GM21619 (cell line): ENCODE results near the gene SIGMAR1.
A peak's percentile ranks its signal among the peaks of the same experiment; 100 is the strongest.

Experiments
- ATAC-seq: cut with Tn5 transposase; IDR thresholded peaks from one replicate; pipeline ENCODE4 v1.9.1; 2021; ENCODE audit not compliant: unreplicated experiment

The SIGMAR1 gene

GRCh38 chr9:34606190-34606589 is 31.4 kb downstream of the SIGMAR1 start:
- ATAC-seq: no peak

- no peak for ATAC-seq
Observed at GRCh38 chr9:34603610-34604231, 33.9 kb downstream of the SIGMAR1 start.

- no peak for ATAC-seq
Observed at GRCh38 chr9:34601937-34602573, 35.5 kb downstream of the SIGMAR1 start.

- ATAC-seq: no peak
Observed at GRCh38 chr9:34600908-34601307, 36.7 kb downstream of the SIGMAR1 start.

GRCh38 chr9:34599546-34599945 is 38.0 kb downstream of the SIGMAR1 start:
- no peak for ATAC-seq

GRCh38 chr9:34594177-34594576 is 43.4 kb downstream of the SIGMAR1 start:
- no peak for ATAC-seq

- ATAC-seq: no peak
Observed at GRCh38 chr9:34592895-34593601, 44.5 kb downstream of the SIGMAR1 start.

GRCh38 chr9:34591917-34592866 is 45.4 kb downstream of the SIGMAR1 start:
- ATAC-seq: no peak

GRCh38 chr9:34591248-34591916 is 46.2 kb downstream of the SIGMAR1 start:
- ATAC-seq: peak; percentile 73

GRCh38 chr9:34590381-34591247 is 47.0 kb downstream of the SIGMAR1 start:
- ATAC-seq: no peak

GRCh38 chr9:34589636-34590380 is 47.8 kb downstream of the SIGMAR1 start, which contains the start of gene CNTFR:
Gene CNTFR, minus strand, starts transcription at chr9:34589724. Its CDS starts 20,743 bp downstream, at chr9:34568981.
- ATAC-seq: no peak

- ATAC-seq: no peak
Observed at GRCh38 chr9:34588671-34589635, 48.6 kb downstream of the SIGMAR1 start.

GRCh38 chr9:34587271-34587670 is 50.3 kb downstream of the SIGMAR1 start:
- no peak for ATAC-seq

- no peak for ATAC-seq
Observed at GRCh38 chr9:34585946-34586669, 51.5 kb downstream of the SIGMAR1 start.

- ATAC-seq: no peak
Observed at GRCh38 chr9:34584970-34585369, 52.6 kb downstream of the SIGMAR1 start.
